HepG2 (cell line): ENCODE measurements around the gene TNFSF12. TPM values are rescaled to one million over a fixed set of nuclear protein-coding genes. Genes with fewer than 3 reads are reported as not detected.

Experiments
- ATAC-seq: fragments of 200-7000 bp; cut with Tn5 transposase; 3 replicates; pipeline ENCODE4 v1.9.1; 2020; ENCODE audit warnings: mild to moderate bottlenecking, moderate library complexity
- BruUV-seq: library from RNA; stranded (reverse); fragments of 400-500 nt; replicated peaks from 2 replicates; lab custom pipeline; 2021; lab: Mats Ljungman, UMichigan
- CTCF ChIA-PET: fragments of 300-600 bp; formaldehyde crosslinking; extraction: SDS; loops from one replicate; lab custom pipeline; 2021; ENCODE audit warnings: low total read pairs, inconsistent platforms, low intra/inter-chr PET ratio; lab: Yijun Ruan, JAX
- POLR2A ChIA-PET: fragments of 350-600 bp; sonication (Branson Sonifier 250); formaldehyde crosslinking; loops from one replicate; lab custom pipeline; 2020; ENCODE audit warnings: antibody characterized with exemption, inconsistent platforms; lab: Yijun Ruan, JAX
- DNase-seq: peaks from one replicate; pipeline ENCODE4 v3.0.0-alpha.2; 2015; ENCODE audit warnings: low spot score
- FAIRE-seq: peaks from 3 replicates; lab custom pipeline; 2011; peaks lifted over from hg19 to GRCh38; lab: Jason Lieb, UNC
- H2AFZ ChIP-seq: one replicate; pipeline ENCODE4 v1.6.1; 2011; ENCODE audit warnings: low read length, inconsistent platforms
- H3K27ac ChIP-seq: fragments of 300-600 bp; 3 replicates; pipeline ENCODE4 v1.8.0; 2011; ENCODE audit warnings: mixed run types, mild to moderate bottlenecking, mixed read lengths, low read length, inconsistent platforms; ENCODE audit not compliant: insufficient read depth; ENCODE audit errors: extremely low read length
- H3K27me3 ChIP-seq, 2 experiments: fragments of 200-600 bp in 1 of 2; 2 replicates in 1 of 2; 3 replicates in 1 of 2; pipeline versions ENCODE4 v1.6.0 to v1.8.0; 2011; ENCODE audit warnings: low read length in 2 of 2, mild to moderate bottlenecking in 2 of 2, moderate library complexity in 2 of 2, inconsistent platforms in 1 of 2; ENCODE audit not compliant: insufficient read depth in 2 of 2, control insufficient read depth in 1 of 2
- H3K36me3 ChIP-seq, 2 experiments: fragments of 200-600 bp in 1 of 2; replicated peaks in 1 of 2; 2 replicates in 1 of 2; 3 replicates in 1 of 2; pipeline versions ENCODE4 v1.5.1 to v1.8.0; 2011; ENCODE audit warnings: low read length in 2 of 2, inconsistent platforms in 1 of 2; ENCODE audit not compliant: insufficient read depth in 2 of 2, control insufficient read depth in 1 of 2
- H3K4me1 ChIP-seq: 2 replicates; pipeline ENCODE4 v1.5.1; 2012; ENCODE audit warnings: low read length, inconsistent platforms; ENCODE audit not compliant: insufficient read depth
- H3K4me2 ChIP-seq: 2 replicates; pipeline ENCODE4 v1.6.0; 2011; ENCODE audit warnings: low read depth, low read length, inconsistent platforms
- H3K4me3 ChIP-seq, 3 experiments: fragments of 200-600 bp in 1 of 3; sonication (generic), shearing (Covaris generic) in 1 of 3; replicated peaks in 1 of 3; 2 replicates each; pipeline ENCODE4 v1.5.1; 2011 to 2016; ENCODE audit warnings: low read length in 3 of 3, inconsistent platforms in 2 of 3, low read depth in 2 of 3, mild to moderate bottlenecking in 2 of 3, control low read depth in 1 of 3, mixed read lengths in 1 of 3; ENCODE audit not compliant: insufficient read depth in 1 of 3
- H3K79me2 ChIP-seq: one replicate; pipeline ENCODE4 v1.6.1; 2011; ENCODE audit warnings: low read length, inconsistent platforms; ENCODE audit not compliant: insufficient read depth
- H3K9ac ChIP-seq: 2 replicates; pipeline ENCODE4 v1.6.0; 2011; ENCODE audit warnings: mild to moderate bottlenecking, low read depth, low read length, inconsistent platforms; ENCODE audit not compliant: insufficient read depth
- H3K9me3 ChIP-seq: 2 replicates; pipeline ENCODE4 v1.5.1; 2012; ENCODE audit warnings: mild to moderate bottlenecking, low read length
- H4K20me1 ChIP-seq: 2 replicates; pipeline ENCODE4 v1.6.0; 2011; ENCODE audit warnings: inconsistent platforms, mild to moderate bottlenecking, low read length, moderate library complexity; ENCODE audit not compliant: insufficient read depth
- EHMT2 ChIP-seq: fragments of 200-600 bp; sonication (generic); IDR thresholded peaks from 2 replicates; pipeline ENCODE4 v1.7.0; 2017; ENCODE audit warnings: antibody characterized with exemption, low read depth, low read length, borderline replicate concordance
- NFKB2 ChIP-seq: sonication (generic); formaldehyde crosslinking; IDR thresholded peaks from 2 replicates; pipeline ENCODE4 v1.4.0; 2020; ENCODE audit warnings: missing genetic modification reagents, borderline replicate concordance
- NR1H2 ChIP-seq: sonication (generic); formaldehyde crosslinking; IDR thresholded peaks from 2 replicates; pipeline ENCODE4 v1.8.1; 2022; ENCODE audit warnings: low read depth, missing genetic modification reagents, borderline replicate concordance
- ONECUT2 ChIP-seq: sonication (generic); formaldehyde crosslinking; IDR thresholded peaks from 2 replicates; pipeline ENCODE4 v1.4.0; 2020; ENCODE audit warnings: missing genetic modification reagents
- RAD21 ChIP-seq: fragments of 450-650 bp; formaldehyde crosslinking; IDR thresholded peaks from 2 replicates; pipeline ENCODE4 v1.5.0; 2020; ENCODE audit warnings: mild to moderate bottlenecking
- SIN3B ChIP-seq: fragments of 150-350 bp; IDR thresholded peaks from 2 replicates; pipeline ENCODE4 v1.6.1; 2014; ENCODE audit warnings: low read length
- ZNF18 ChIP-seq: sonication (generic); formaldehyde crosslinking; IDR thresholded peaks from 2 replicates; pipeline ENCODE4 v1.8.0; 2022; ENCODE audit warnings: mild to moderate bottlenecking, missing genetic modification reagents; ENCODE audit not compliant: insufficient replicate concordance
- ZNF30 ChIP-seq: sonication (generic); formaldehyde crosslinking; IDR thresholded peaks from 2 replicates; pipeline ENCODE4 v1.5.0; 2020; ENCODE audit warnings: mild to moderate bottlenecking, missing genetic modification reagents
- ZNF543 ChIP-seq: sonication (generic); formaldehyde crosslinking; IDR thresholded peaks from 2 replicates; pipeline ENCODE4 v1.4.0; 2020; ENCODE audit warnings: mild to moderate bottlenecking, missing genetic modification reagents
- ZNF547 ChIP-seq: sonication (generic); formaldehyde crosslinking; IDR thresholded peaks from 2 replicates; pipeline ENCODE4 v1.5.1; 2020; ENCODE audit warnings: mild to moderate bottlenecking, missing genetic modification reagents
- ZNF747 ChIP-seq: sonication (generic); formaldehyde crosslinking; IDR thresholded peaks from 2 replicates; pipeline ENCODE4 v1.8.1; 2023; ENCODE audit warnings: missing genetic modification reagents, mild to moderate bottlenecking, borderline replicate concordance
- ZNF781 ChIP-seq: sonication (generic); formaldehyde crosslinking; IDR thresholded peaks from 2 replicates; pipeline ENCODE4 v1.5.1; 2020; ENCODE audit warnings: borderline replicate concordance, mild to moderate bottlenecking, missing genetic modification reagents; ENCODE audit errors: not compliant biosample characterization
- ZSCAN20 ChIP-seq: sonication (generic); formaldehyde crosslinking; IDR thresholded peaks from 2 replicates; pipeline ENCODE4 v1.4.0; 2020; ENCODE audit warnings: missing genetic modification reagents, mild to moderate bottlenecking, borderline replicate concordance
- WGBS: methylation state at CpG from one replicate; pipeline ENCODE4 v1.1.6; 2017; ENCODE audit warnings: low lambda C conversion rate; 5-methylcytosine and 5-hydroxymethylcytosine counted together
- in situ Hi-C: cut with HindIII; loops from 2 replicates; pipeline ENCODE4 v1.10.0; 2017; ENCODE audit warnings: low pct_unique_long_range_greater_than_20kb; ENCODE audit not compliant: extremely low pct_ligation_motif_present
- intact Hi-C: fragments of 100-400 bp; cut with micrococcal nuclease; formaldehyde crosslinking; loops from one replicate; pipeline ENCODE4 v1.10.0; 2022; ENCODE audit not compliant: unreplicated experiment
- polyA plus RNA-seq, 8 experiments: library from polyadenylated mRNA; depleted of rRNA in 3 of 8; stranded (reverse) in 7 of 8; unstranded in 1 of 8; fragments of >200 nt; fragmentation: Illumina TruSeq in 4 of 8; extraction: Trizol in 4 of 8; gene quantifications; 2 replicates each; pipeline versions ENCODE4 v1.2.1 to v1.2.3, GENCODE V29; 2011 to 2016; ENCODE audit warnings: low read depth in 4 of 8, missing spikeins in 1 of 8, mixed read lengths in 1 of 8; ENCODE audit not compliant: insufficient read depth in 1 of 8
- total RNA-seq, 5 experiments: library from RNA; depleted of rRNA; stranded (reverse); fragments of >200 nt; fragmentation: Illumina TruSeq; extraction: Trizol; gene quantifications; 2 replicates each; pipeline ENCODE4 v1.2.3, GENCODE V29; 2016; ENCODE audit warnings: low read depth in 1 of 5
- TF ChIP-seq, protein P1 (sequence below): sonication (generic); formaldehyde crosslinking; IDR thresholded peaks from 2 replicates; pipeline ENCODE4 v1.5.1; 2020; ENCODE audit warnings: mild to moderate bottlenecking, missing genetic modification reagents, moderate library complexity
- TF ChIP-seq, protein P2 (sequence below), 2 experiments: sonication (generic) in 1 of 2; formaldehyde crosslinking in 1 of 2; IDR thresholded peaks; 2 replicates each; pipeline versions ENCODE4 v1.4.0 to v1.6.1; 2018 to 2020; ENCODE audit warnings: missing genetic modification reagents in 2 of 2, borderline replicate concordance in 1 of 2, low read depth in 1 of 2, mild to moderate bottlenecking in 1 of 2, missing biosample characterization in 1 of 2

Gene TNFSF12
- total and polyA plus RNA-seq, 2 of the 13 experiments (the other 11 are each of a cell fraction or from before 2014, with no cell fraction given), result 0.93 to 7.2 TPM

DNA sequence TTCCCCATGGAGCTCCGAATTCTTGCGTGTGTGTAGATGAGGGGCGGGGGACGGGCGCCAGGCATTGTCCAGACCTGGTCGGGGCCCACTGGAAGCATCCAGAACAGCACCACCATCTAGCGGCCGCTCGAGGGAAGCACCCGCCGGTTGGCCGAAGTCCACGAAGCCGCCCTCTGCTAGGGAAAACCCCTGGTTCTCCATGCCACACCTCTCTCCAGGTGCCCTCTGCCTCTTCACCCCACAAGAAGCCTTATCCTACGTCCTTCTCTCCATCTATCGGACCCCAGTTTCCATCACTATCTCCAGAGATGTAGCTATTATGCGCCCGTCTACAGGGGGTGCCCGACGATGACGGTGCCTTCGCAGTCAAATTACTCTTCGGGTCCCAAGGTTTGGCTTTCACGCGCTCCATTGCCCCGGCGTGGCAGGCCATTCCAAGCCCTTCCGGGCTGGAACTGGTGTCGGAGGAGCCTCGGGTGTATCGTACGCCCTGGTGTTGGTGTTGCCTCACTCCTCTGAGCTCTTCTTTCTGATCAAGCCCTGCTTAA, 12.2 kb downstream of the TNFSF12 start:
- H3K79me2 ChIP-seq, result peaks cover 27% of the 10 kb centered on the region
- TSS peak; percentile 77 for BruUV-seq
- H2AFZ ChIP-seq, result peak overlapping the region; percentile 69
- in situ Hi-C loops (no loop called here), intact Hi-C loops (loop anchor here (1.0 to 10.0 kb wide), 3 partner anchors 38 to 206 kb away; partner anchors contain the start of genes KCTD11 and TMEM95)
- peak overlapping the region; percentile 91 for H3K4me2 ChIP-seq
- peak overlapping the region; percentile 91 for H3K9ac ChIP-seq
- WGBS, result under 1% methylated on average over 32 of the region's 32 CpGs
- H3K4me1 ChIP-seq, result peaks cover 67% of the 10 kb centered on the region
- no peaks in the 10 kb centered on the region for H4K20me1 ChIP-seq
- peak overlapping the region; percentile 75 for H3K27ac ChIP-seq
- H3K36me3 ChIP-seq, result peaks cover 10 to 22% of the 10 kb centered on the region in 2 experiments
- CTCF ChIA-PET, result interaction anchor here (0.6 to 3.3 kb wide), 3 partner anchors 37 to 120 kb away, joined by 3 to 43 read pairs (median 27); no protein-coding TSS in a partner anchor
- peak; percentile 77 for ATAC-seq
- peak; percentile 77 for DNase-seq
- POLR2A ChIA-PET, result interaction anchor here (0.5 to 4.8 kb wide), 20 partner anchors 9 to 232 kb away, joined by 3 to 33 read pairs (median 7); partner anchors contain the start of genes CD68, MPDU1, NEURL4 and POLR2A
- H3K4me3 ChIP-seq, result peak overlapping the region; percentile 90 to 94 (median 92)
- H3K9me3 ChIP-seq, result no peaks in the 10 kb centered on the region
- peak; percentile 54 for FAIRE-seq
- H3K27me3 ChIP-seq, result no peaks in the 10 kb centered on the region; a peak in 1 of 5 replicates
- TF ChIP-seq ONECUT2 (no peak), ZNF547 (CRISPR knock-in tag) (0 out of 2 replicates have a peak, but pooled peaks have one; percentile 15), NR1H2 (CRISPR knock-in tag) (0 out of 2 replicates have a peak, but pooled peaks have one; percentile 35), ZNF30 (CRISPR knock-in tag) (no peak), EHMT2 (no peak), ZNF543 (peak; percentile 5; the same call in 1 of the 2 replicates), SIN3B (no peak), ZNF747 (CRISPR knock-in tag) (no peak; the same call in 1 of the 2 replicates), RAD21 (CRISPR knock-in tag) (peak; percentile 90), ZNF18 (CRISPR knock-in tag) (peak; percentile 5), NFKB2 (CRISPR knock-in tag) (0 out of 2 replicates have a peak, but pooled peaks have one; percentile 21), ZNF781 (CRISPR knock-in tag) (peak; percentile 9), ZSCAN20 (no peak)
- TF ChIP-seq, protein P1, sequence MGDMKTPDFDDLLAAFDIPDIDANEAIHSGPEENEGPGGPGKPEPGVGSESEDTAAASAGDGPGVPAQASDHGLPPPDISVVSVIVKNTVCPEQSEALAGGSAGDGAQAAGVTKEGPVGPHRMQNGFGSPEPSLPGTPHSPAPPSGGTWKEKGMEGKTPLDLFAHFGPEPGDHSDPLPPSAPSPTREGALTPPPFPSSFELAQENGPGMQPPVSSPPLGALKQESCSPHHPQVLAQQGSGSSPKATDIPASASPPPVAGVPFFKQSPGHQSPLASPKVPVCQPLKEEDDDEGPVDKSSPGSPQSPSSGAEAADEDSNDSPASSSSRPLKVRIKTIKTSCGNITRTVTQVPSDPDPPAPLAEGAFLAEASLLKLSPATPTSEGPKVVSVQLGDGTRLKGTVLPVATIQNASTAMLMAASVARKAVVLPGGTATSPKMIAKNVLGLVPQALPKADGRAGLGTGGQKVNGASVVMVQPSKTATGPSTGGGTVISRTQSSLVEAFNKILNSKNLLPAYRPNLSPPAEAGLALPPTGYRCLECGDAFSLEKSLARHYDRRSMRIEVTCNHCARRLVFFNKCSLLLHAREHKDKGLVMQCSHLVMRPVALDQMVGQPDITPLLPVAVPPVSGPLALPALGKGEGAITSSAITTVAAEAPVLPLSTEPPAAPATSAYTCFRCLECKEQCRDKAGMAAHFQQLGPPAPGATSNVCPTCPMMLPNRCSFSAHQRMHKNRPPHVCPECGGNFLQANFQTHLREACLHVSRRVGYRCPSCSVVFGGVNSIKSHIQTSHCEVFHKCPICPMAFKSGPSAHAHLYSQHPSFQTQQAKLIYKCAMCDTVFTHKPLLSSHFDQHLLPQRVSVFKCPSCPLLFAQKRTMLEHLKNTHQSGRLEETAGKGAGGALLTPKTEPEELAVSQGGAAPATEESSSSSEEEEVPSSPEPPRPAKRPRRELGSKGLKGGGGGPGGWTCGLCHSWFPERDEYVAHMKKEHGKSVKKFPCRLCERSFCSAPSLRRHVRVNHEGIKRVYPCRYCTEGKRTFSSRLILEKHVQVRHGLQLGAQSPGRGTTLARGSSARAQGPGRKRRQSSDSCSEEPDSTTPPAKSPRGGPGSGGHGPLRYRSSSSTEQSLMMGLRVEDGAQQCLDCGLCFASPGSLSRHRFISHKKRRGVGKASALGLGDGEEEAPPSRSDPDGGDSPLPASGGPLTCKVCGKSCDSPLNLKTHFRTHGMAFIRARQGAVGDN (CRISPR knock-in tag), result peak; percentile 54
- TF ChIP-seq, protein P2, sequence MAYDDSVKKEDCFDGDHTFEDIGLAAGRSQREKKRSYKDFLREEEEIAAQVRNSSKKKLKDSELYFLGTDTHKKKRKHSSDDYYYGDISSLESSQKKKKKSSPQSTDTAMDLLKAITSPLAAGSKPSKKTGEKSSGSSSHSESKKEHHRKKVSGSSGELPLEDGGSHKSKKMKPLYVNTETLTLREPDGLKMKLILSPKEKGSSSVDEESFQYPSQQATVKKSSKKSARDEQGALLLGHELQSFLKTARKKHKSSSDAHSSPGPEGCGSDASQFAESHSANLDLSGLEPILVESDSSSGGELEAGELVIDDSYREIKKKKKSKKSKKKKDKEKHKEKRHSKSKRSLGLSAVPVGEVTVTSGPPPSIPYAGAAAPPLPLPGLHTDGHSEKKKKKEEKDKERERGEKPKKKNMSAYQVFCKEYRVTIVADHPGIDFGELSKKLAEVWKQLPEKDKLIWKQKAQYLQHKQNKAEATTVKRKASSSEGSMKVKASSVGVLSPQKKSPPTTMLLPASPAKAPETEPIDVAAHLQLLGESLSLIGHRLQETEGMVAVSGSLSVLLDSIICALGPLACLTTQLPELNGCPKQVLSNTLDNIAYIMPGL (CRISPR knock-in tag; IDR thresholded peaks at IDR 0.05; ENCODE audit: borderline replicate concordance in 1 of 2, low read depth in 1 of 2), result peak in 1 of 2 experiments; percentile 70; a peak in 2 of 4 replicates
